ENCODE measurements around the gene BPIFB2.
"Not testable (repeated sequence)": the region's sequence is repeated elsewhere in the genome, so short reads cannot be mapped to it uniquely, and the experiment has no call there.

The BPIFB2 gene

GRCh38 chr20:32970115-32970972, 37.2 kb upstream of the BPIFB2 start:
- FAIRE-seq = no peak

DNA sequence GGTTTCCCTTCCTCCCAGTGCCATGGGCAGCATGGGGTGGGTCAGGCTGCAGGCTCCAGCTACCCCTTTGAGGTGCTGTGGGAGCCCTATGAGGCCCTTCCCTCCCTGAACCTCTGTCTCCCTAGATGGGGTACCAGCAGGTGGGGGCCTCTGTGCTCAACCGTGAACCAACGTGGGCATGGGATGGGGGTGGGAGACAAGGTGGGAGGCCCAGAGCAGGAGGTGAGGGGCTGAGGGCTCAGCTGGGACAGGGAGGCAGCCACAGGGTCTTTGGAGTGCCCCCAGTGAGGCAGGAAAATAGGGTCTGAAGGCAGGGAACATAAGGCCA, 36.6 kb upstream of the BPIFB2 start:
- DNase-seq (ENCODE audit: low spot score) (no peak), FAIRE-seq (no peak)

More at GRCh38 chr20:32970115-32970972, 37.2 kb upstream of the BPIFB2 start:
- no peak for DNase-seq (ENCODE audit: low spot score)

DNA sequence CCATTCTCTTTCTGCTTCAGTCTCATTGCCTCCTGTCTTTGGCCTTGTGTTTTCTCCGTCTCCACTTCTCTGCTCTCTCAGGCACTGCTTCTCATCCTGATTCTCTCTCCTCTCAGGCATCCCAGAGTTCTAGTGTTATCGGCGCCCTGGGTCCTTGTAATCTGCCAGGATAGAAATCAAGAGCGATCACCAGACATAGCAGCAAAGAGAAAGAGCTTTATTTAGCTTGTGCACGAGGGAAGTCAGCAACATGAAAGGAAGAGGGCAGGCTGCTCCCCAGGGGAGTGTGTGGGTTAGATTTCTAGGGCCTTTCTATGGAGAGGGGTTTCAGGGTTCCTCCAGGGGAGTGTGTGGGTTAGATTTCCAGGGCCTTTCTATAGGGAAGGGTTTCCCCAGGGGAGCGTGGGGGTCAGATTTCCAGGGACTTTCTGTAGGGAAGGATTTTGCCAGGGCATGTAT, 35.8 kb upstream of the BPIFB2 start:
- DNase-seq (ENCODE audit: low spot score) (no peak), FAIRE-seq (no peak)

GRCh38 chr20:32972181-32973076, 35.1 kb upstream of the BPIFB2 start:
- no peak for FAIRE-seq
- DNase-seq (ENCODE audit: low spot score) = no peak

- DNase-seq (ENCODE audit: low spot score) (no peak), FAIRE-seq (no peak)
Observed at GRCh38 chr20:32973077-32973717, 34.3 kb upstream of the BPIFB2 start.

DNA sequence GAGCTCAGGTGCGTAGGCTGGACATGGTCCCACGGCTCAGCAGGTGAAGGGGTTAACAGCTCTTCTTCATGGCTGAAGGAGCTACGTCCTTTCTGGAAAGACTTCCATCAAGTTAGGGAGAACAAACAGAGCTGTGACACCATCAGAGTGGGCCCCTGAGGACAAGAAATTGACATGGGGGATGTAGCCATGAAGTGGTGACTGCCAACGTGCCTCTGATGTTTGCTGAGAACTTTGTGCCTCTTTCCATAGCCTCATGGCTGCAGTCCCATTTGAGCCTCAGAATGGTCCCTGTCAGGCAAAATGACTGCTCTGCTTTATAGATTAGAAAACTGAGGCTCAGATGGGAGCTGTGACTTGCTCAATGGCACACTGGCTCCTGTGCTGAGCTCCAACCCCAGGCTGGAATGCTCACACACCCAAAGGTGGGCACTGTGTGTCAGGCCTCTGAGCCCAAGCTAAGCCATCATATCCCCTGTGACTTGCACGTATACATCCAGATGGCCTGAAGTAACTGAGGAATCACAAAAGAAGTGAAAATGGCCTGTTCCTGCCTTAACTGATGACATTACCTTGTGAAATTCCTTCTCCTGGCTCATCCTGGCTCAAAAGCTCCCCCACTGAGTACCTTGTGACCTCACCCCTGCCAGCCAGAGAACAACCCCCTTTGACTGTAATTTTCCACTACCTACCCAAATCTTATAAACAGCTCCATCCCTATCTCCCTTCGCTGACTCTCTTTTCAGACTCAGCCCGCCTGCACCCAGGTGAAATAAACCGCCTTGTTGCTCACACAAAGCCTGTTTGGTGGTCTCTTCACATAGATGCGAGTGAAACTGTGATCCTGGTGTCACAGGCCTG, 33.1 kb upstream of the BPIFB2 start:
- not testable (repeated sequence) for FAIRE-seq; DNase-seq (ENCODE audit: low spot score)

DNA sequence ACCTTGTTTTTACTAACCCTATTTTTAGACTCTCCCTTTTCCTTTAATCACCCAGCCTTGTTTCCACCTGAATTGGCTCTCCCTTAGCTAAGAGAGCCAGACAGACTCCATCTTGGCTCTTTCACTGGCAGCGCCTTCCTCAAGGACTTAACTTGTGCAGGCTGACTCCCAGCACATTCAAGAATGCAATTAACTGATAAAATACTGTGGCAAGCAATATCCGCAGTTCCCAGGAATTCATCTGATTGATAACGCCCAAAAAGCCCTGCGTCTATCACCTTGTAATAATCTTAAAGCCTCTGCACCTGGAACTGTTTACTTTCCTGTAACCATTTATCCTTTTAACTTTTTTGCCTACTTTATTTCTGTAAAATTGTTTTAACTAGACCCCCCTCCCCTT, 32.4 kb upstream of the BPIFB2 start:
- FAIRE-seq = not testable (repeated sequence)

DNA sequence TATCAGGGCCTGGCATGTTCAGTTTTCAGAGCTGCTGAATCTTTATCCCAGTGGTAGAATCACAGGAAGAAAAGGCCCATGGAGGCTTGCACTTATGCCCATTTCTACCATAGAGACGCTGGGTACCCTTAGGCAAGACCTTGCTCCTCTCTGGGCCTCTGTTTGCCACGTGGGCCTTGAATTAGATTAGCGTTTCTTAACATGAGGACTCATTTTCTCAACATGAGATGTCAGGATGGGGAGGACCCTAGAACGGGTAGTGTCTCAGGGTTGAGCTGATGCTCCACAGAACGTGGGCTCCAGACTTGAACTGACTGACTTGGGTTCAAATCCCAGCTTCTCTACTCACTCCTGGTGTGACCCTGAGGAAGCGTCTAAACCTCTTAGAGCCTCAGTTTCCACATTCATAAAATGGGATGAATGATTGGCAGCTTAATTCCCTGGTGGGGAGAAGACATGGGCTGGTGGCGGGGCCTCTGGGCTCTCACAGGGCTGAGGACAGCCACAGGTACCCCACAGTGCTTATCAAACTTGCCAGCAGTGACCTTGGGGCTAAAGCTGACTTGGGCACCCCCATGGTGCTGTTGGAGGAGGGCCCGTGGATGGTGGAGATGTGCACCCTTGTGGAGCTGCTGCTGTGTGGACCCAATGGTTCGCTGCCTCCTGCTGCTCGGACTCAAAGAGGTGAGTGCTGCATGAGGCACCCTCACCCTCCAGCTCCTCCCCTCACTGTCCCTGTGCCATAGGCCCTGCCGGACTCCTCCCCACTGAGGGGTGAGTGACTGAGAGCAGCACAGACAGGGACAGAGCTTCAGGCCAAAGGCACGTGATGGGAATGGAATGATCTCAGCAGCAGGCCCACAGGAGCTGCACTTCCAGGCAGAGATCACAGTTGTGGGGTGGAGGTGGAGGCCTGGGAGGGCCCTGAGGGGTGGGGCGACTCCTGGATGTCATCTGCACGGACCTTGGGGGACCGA, 31.5 kb upstream of the BPIFB2 start:
- DNase-seq (ENCODE audit: low spot score) = no peak

More for the DNA sequence above, 32.4 kb upstream of the BPIFB2 start:
- not testable (repeated sequence) for DNase-seq (ENCODE audit: low spot score)

DNA sequence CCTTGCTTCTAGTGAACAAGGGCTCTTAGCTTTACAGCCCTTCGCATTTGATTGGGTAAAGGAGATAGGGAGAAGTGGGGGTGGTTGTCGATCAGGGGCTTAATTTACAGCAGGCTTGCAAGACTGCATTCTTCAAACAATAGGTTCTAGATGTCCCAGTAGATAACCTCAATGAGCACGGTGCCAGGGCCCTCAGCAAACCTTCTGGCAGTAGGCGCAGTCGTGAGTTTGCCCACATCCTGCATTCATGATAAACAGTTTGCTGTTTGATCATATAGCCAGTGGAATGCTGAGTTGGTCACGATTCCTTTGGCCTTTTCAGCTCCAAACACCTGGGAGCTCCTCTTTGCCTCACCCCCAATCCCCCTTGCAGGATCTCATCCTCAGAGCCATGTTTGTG, 30.8 kb upstream of the BPIFB2 start:
- no peak for DNase-seq (ENCODE audit: low spot score)
- no peak for FAIRE-seq

More for the DNA sequence above, 31.5 kb upstream of the BPIFB2 start:
- no peak for FAIRE-seq

DNA sequence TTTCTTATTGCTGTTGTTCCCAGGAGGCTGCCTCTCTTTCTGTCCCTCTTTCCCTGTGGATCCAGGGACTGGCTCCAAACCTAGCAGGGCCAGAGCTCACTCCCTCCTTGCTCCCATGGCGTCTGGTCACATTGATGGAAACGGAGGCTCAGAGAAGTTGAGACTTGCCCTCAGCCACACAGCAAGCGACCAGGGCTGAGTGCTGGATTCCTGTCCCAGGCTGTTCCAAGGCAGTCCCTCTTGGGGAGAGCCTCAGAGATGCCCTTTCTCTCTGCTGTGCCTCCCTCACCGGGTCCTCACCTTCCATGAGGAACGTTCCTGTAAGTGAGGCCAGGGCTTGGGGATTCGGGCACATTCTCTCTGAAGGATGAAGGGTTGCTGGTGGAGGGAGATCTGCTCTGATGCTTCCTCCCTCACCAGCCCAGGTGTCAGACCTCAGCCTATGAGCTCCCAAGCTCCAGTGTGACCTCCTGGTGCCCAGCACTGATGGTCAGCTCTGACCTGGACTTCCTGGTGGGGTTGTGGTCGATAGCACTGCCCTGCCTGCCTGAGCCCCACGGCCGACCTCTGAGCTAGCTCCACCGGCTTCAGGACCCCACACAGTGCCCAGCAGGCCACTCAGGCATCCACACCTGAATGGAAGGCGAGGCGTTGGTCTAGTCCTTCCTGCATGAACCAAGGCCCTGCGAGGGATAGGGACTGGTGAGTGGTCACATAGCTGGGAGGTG, 30.1 kb upstream of the BPIFB2 start:
- FAIRE-seq = no peak
- DNase-seq (ENCODE audit: low spot score) = no peak

GRCh38 chr20:32978009-32978335, 29.5 kb upstream of the BPIFB2 start:
- FAIRE-seq = no peak
- DNase-seq (ENCODE audit: low spot score) = no peak

DNA sequence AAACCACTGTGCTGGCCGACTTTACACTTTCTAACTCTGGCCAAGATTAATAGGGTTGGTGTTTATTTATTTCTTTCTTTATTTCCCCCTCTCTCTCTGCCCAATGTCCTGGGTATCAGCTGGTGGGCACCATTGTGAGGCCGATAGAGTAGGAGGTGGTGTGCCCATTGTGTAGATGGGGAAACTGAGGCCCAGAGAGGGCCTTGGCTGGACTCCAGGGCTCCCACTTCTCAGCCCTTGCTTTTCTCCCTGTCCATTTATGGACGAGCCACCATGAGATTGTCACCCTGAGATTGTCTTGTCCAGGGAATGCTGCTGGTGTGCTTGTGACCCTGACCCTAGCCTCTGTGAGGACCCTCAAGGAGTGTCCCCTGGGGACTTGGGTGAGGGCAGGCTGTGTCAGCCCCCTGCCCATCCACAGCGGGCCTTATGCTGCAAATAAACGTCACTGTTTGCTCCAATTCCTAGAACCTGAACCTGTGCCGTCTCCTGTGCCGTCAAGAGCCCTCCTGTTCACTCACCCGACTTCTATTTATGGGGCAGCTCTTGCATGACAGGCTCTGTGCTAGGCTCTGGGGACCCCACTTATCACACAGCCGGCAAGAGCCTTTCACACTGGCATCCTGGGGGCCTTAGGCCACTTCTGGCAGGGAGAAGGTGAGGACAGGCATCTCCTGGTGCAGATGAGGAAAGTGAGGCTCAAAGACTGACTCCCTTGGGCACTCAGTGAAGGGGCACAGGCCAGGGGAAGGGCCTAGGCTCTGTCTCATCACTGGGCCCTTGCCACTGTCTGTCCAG, 28.1 kb upstream of the BPIFB2 start:
- FAIRE-seq (no peak), DNase-seq (ENCODE audit: low spot score) (no peak)

DNA sequence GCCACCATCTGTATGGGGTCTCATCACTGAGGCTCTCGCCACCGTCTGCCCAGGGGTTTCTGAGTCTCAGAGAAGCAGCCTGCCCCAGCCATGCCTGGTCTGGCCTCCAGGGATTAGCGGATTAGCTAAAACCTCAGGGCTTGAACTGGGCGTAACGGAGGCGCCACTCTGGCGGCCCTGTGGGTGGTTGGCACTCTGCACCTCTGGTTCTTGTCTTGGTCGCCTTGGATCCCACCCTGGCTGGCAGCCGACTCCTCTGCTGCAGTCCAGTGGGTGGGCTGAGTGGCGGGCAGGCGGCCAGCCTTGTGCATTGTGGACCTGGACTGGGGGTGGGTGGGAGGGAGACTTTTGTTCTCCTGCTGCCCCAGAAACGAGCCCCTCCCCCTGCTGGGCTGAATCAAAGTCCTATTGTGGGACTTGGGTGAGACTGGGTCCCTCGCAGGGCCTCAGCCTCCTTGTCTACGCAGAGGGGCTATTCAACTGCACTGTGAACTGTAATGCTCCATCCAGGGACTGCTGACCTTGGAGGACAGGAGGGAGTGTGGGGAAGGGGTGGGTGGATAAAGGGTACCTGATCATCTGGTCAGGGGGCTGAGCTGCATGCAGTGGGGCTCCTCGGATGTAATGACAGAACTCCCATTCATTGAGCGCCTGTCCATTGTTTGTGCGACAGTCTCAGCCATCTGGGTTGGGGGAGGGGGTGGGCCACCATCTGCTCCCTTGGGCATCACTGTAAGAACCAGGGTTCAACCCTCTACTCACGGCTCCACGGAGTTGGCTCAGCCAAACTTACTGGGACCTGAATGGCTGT, 27.2 kb upstream of the BPIFB2 start:
- DNase-seq (ENCODE audit: low spot score) = no peak

DNA sequence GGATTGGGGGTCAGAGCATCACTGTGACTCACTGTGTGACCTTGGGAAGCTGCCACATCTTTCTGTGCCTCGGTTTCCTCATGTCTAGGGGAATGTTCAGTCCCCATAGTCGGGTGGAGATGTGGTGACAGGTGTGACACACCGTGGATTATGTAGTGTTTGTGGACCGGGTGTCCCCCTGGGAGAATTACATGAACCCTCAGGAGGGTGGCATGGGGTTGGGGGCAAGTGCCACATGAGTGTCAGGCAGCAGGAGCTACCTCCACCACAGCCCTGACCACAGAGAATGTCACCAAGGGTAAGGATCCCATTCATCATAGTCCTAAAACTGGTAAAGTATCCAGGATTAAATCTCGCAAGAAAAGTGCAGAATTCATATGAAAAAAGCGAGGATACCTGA, 26.5 kb upstream of the BPIFB2 start:
- no peak for DNase-seq (ENCODE audit: low spot score)
- FAIRE-seq = no peak

More for the DNA sequence above, 27.2 kb upstream of the BPIFB2 start:
- FAIRE-seq = no peak

DNA sequence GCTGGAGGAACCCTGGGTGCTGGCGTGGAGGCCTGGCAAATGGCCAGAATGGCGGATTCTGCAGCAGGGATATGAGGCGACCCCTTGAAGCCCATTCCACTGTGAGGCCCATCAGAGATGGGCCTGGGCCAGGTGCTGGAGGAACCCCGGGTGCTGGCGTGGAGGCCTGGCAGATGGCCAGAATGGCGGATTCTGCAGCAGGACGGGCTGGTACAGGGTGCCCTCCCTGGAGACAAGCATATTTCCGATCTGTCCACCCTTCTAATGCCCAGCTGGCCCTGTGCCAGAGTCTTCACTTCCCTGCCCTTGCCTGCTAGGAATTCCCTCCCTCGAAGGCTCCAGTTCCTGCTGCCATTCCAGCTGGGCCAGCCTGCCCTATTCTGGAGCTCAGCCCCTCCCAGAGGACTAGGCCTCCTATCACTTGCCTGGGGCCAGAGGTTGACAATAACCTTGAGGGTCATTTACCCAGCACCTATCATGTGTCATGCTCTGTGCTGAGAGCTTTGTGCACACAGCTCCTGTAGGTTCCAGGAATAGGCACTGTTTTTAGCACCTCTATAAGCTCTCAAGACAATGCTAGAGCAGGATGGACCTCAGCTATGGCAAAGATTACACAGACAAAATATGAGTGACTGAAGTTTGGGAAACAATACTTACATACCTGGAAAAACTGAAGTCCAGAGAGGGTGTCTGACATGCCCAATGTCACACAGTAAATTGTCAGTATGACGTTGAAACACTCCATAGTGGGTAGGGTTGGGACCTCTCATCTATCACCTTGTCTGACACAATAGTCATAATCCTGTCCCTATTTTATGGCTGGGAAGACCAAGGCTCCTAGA, 24.7 kb upstream of the BPIFB2 start:
- no peak for FAIRE-seq

GRCh38 chr20:32983459-32984112, 23.9 kb upstream of the BPIFB2 start:
- DNase-seq (ENCODE audit: low spot score) (no peak), FAIRE-seq (no peak)

More for the DNA sequence above, 24.7 kb upstream of the BPIFB2 start:
- no peak for DNase-seq (ENCODE audit: low spot score)
